Retinal pigment epithelial cell (primary cell): Measurements from ENCODE around the gene MTLN.

Source experiments
- DNase-seq: peaks from one replicate; pipeline ENCODE4 v3.0.0-alpha.2; 2010; ENCODE audit warnings: low read depth
- H3K4me3 ChIP-seq: 2 replicates; pipeline ENCODE4 v1.5.1; 2011; ENCODE audit warnings: mild to moderate bottlenecking, low read length, control low read depth, moderate library complexity
- TF ChIP-seq, protein P1 (sequence below): conservative IDR thresholded peaks from 2 replicates; pipeline ENCODE4 v1.5.1; 2011; ENCODE audit warnings: low read depth, low read length, control low read depth, inconsistent platforms

MTLN gene

DNA sequence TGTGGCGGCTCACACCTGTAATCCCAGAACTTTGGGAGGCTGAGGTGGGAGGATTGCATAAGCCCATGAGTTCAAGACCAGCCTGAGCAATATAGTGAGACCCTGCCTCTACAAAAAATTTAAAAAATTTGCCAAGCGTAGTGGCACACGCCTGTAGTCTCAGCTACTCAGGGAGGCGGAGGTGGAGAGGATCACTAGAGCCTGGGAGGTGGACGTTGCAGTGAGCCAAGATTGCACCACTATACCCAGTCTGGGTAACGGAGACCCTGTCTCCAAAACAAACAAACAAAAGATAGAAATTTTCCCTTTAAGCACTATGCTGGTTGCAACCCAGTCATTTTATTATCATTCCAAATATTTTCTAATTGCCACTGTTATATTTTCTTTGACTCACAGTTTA is 39.8 kb downstream of the MTLN start:
- TF ChIP-seq, protein P1, sequence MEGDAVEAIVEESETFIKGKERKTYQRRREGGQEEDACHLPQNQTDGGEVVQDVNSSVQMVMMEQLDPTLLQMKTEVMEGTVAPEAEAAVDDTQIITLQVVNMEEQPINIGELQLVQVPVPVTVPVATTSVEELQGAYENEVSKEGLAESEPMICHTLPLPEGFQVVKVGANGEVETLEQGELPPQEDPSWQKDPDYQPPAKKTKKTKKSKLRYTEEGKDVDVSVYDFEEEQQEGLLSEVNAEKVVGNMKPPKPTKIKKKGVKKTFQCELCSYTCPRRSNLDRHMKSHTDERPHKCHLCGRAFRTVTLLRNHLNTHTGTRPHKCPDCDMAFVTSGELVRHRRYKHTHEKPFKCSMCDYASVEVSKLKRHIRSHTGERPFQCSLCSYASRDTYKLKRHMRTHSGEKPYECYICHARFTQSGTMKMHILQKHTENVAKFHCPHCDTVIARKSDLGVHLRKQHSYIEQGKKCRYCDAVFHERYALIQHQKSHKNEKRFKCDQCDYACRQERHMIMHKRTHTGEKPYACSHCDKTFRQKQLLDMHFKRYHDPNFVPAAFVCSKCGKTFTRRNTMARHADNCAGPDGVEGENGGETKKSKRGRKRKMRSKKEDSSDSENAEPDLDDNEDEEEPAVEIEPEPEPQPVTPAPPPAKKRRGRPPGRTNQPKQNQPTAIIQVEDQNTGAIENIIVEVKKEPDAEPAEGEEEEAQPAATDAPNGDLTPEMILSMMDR, result no peak
- H3K4me3 ChIP-seq, result no peak overlapping the region
- DNase-seq, result no peak

DNA sequence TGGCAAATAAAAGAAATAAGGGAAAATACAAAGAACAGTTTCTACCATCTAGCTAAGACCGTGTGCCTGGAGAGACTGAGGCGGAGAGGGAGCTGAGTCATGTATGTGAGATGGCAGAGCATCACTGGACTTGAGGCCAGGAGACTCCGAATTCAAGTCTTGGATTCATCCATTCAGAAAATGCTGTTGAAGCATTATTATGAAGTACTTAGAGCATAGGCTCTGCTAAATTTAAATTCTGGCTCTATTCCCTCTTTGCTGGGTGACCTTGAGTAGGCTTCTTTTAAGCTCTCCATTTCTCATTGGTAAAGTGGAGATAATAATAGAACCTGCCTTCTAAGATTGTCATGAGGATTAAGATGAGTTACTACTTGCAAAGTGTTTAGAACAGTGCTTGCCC is 42.2 kb downstream of the MTLN start:
- TF ChIP-seq, protein P1, result no peak
- H3K4me3 ChIP-seq, result no peak overlapping the region
- no peak for DNase-seq

DNA sequence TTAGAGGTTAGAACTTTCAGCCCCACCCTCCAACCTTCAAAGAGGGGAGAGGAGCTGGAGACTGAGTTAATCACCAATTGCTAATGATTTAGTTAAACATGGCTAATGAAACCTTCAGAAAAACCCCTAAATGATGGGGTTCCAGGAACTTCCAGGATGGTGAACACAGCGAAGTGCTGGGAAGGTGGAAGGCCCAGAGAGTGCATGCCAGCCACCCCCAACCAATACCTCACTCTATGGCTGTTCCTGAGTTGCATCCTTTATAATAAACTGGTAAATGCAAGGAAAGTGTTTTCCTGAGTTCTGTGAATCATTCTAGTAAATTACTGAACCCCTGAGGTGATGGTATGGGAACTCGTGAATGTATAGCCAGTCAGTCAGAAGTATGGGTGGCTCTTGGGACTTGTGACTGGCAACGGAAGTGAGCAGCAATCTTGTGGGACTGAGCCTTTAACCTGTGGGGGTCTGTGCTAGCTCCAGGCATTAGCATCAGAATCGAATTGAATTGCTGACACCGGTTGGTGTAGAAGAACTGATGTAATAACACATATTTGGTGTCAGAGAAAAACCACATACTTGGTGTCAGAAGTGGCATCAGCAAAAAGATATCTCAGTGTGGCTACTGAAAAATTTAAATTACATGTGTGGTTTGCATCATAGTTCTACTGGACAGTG is 44.9 kb downstream of the MTLN start:
- TF ChIP-seq, protein P1, result no peak
- DNase-seq, result no peak
- no peak overlapping the region for H3K4me3 ChIP-seq

DNA sequence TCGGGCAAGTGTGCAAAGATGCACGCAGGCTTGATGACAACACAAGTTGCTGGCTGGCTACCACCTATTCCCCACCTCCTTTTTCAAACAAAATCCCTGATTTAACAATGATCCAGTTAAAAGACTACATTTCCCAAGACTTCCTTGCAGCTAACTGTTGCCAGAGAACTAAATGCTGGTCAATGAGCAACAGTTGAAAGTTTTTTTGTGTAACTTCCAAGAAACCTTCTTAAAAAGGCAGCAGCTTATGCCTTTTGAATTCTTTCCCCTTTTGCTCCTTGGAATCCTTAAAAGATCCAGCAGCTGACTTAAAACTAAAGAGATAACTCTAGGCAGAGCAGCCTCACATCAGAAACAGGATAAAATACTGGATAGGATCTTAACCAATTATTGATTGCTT is 46.1 kb downstream of the MTLN start:
- H3K4me3 ChIP-seq, result no peak overlapping the region
- TF ChIP-seq, protein P1, result no peak
- DNase-seq, result no peak
